ENCODE measurements around the gene TRAPPC6A. TPM values are rescaled to one million over a fixed set of nuclear protein-coding genes. Genes with fewer than 3 reads are reported as not detected.

Gene TRAPPC6A
- total and polyA plus RNA-seq, 9 of the 15 experiments (the other 6 are each of a cell fraction or from before 2014, with no cell fraction given) = 0.82 to 23.6 (median 11.6) TPM

DNA sequence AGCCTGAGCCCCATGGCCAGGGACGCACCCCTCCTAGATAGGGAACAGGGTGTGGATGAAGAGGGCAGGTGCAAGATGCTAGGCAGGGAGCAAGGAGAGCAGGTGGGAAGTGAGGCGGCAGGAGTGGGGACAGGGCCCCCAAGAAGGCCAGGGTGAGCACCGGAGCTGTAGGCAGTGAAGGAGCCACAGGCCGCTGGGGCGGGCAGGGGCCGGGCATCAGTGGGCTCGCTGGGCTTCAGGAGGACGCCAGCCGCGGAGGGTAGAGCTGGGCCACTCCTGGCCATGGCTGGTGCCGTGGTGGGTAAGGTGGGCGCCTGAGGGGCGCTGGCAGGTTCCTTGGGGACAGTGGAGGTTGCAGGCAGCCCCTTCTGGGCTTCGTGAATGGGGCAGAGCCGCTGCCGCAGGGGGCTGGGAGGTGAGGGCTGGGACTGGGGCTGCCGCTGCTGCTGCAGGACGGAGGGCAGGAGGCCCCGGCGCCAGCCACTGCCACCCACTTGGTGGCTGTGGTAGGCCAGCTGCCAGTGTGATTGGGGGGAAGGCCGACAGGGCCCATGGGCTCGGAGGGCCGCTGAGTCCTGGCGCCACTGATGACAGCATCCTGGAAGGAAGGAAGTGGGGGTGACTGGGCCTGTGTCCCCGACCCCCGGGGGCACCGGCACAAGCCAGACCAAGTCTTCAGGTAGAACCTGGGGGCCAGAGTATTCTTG is 19.4 kb downstream of the TRAPPC6A start:
- 20% methylated on average over 27 of the region's 27 CpGs for WGBS (ENCODE audit: insufficient coverage, low coverage, missing lambda C conversion rate)
- Histone ChIP-seq H3K9me3 (replicated peaks; ENCODE audit: control insufficient read depth, insufficient read depth, low read depth, low read length) (no peaks in the 10 kb centered on the region), H3K27me3 (ENCODE audit: control insufficient read depth in 2 of 2, insufficient read depth in 2 of 2, low read length in 2 of 2) (peaks cover 6 to 26% of the 10 kb centered on the region in 2 experiments; a peak in 4 of 5 replicates), H4K20me1 (replicated peaks; ENCODE audit: control insufficient read depth, insufficient read depth, low read length) (peaks cover 23% of the 10 kb centered on the region), H3K79me2 (ENCODE audit: control insufficient read depth, insufficient read depth, low read length) (no peaks in the 10 kb centered on the region), H3K4me2 (ENCODE audit: insufficient read depth, low read length) (no peak overlapping the region), H3K9ac (ENCODE audit: insufficient read depth in 1 of 2, low read depth in 2 of 2, low read length in 2 of 2) (0 out of 4 replicates have a peak overlapping the region, but pooled peaks of 1 of the 2 experiments have one; percentile 28), H2AFZ (ENCODE audit: low read depth, low read length) (no peak overlapping the region), H3K27ac (ENCODE audit: extremely low read depth, low read depth, low read length) (no peak overlapping the region), H3K4me3 (no peak overlapping the region), H3K36me3 (ENCODE audit: control insufficient read depth, insufficient read depth, low read length) (no peaks in the 10 kb centered on the region), H3K4me1 (replicated peaks in 1 of 2; ENCODE audit: control insufficient read depth in 2 of 2, insufficient read depth in 2 of 2, low read length in 2 of 2) (peaks cover 9 to 71% of the 10 kb centered on the region in 2 experiments), H3K9me1 (ENCODE audit: control insufficient read depth, insufficient read depth, low read length) (peaks cover 4% of the 10 kb centered on the region)
- ChIA-PET POLR2A (interaction anchor here (1.4 kb wide), 1 partner anchor 26 kb away, joined by 3 read pairs; no protein-coding TSS in a partner anchor), CTCF (ENCODE audit: low intra/inter-chr PET ratio) (no interaction called here)
- TF ChIP-seq ZBTB12 (CRISPR knock-in tag; IDR thresholded peaks at IDR 0.05) (no peak), POLR2G (IDR thresholded peaks at IDR 0.05; ENCODE audit: low read depth, low read length) (peak; percentile 69)
- intact Hi-C loops (cut with micrococcal nuclease) (no loop called here), in situ Hi-C loops (cut with MboI) (no loop called here)
- BruUV-seq (replicated peaks) = no TSS peak
- ATAC-seq (no peak), DNase-seq (ENCODE audit: extremely low read depth in 1 of 4, low spot score in 3 of 4) (no peak), FAIRE-seq (no peak)

DNA sequence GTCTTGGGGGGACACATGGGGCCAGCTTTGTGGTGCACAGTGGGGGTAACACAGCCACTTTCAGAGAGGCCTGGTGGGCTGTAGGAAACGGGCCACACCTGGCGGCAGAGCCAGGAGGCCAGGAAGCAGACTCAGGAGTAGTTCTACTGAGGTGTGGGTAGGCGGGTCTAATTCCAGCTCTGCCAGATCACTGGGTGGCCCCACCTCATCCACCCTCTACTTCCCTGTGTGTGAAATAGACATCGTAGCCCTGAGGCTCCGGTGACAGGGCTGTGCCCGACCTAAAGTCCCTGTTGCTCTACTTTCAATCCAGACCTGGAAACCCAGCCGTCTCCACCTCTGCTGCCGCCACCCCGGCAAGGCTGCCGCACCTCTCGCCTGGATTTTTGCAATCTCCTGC is 21.3 kb downstream of the TRAPPC6A start:
- Histone ChIP-seq H3K9me1 (ENCODE audit: control insufficient read depth, insufficient read depth, low read length) (peaks cover 5% of the 10 kb centered on the region), H3K36me3 (ENCODE audit: control insufficient read depth, insufficient read depth, low read length) (no peaks in the 10 kb centered on the region), H3K9me3 (replicated peaks; ENCODE audit: control insufficient read depth, insufficient read depth, low read depth, low read length) (no peaks in the 10 kb centered on the region), H4K20me1 (replicated peaks; ENCODE audit: control insufficient read depth, insufficient read depth, low read length) (peaks cover 23% of the 10 kb centered on the region), H2AFZ (ENCODE audit: low read depth, low read length) (no peak overlapping the region), H3K27ac (ENCODE audit: extremely low read depth, low read depth, low read length) (no peak overlapping the region), H3K4me2 (ENCODE audit: insufficient read depth, low read length) (no peak overlapping the region), H3K4me1 (replicated peaks in 1 of 2; ENCODE audit: control insufficient read depth in 2 of 2, insufficient read depth in 2 of 2, low read length in 2 of 2) (peaks cover 15 to 72% of the 10 kb centered on the region in 2 experiments), H3K9ac (ENCODE audit: insufficient read depth in 1 of 2, low read depth in 2 of 2, low read length in 2 of 2) (peak overlapping the region in 1 of 2 experiments; percentile 24; a peak in 2 of 4 replicates), H3K4me3 (no peak overlapping the region), H3K79me2 (ENCODE audit: control insufficient read depth, insufficient read depth, low read length) (no peaks in the 10 kb centered on the region), H3K27me3 (ENCODE audit: control insufficient read depth in 2 of 2, insufficient read depth in 2 of 2, low read length in 2 of 2) (peaks cover 6 to 26% of the 10 kb centered on the region in 2 experiments; a peak in 4 of 5 replicates)
- intact Hi-C loops (cut with micrococcal nuclease) = no loop called here
- ChIA-PET CTCF (ENCODE audit: low intra/inter-chr PET ratio) (no interaction called here), POLR2A (interaction anchor here (0.6 to 1.8 kb wide), 2 partner anchors 14 to 15 kb away, joined by 4 to 8 read pairs; no protein-coding TSS in a partner anchor)
- no TSS peak for BruUV-seq (replicated peaks)
- DNase-seq (ENCODE audit: extremely low read depth in 1 of 4, low spot score in 3 of 4) (no peak), FAIRE-seq (no peak), ATAC-seq (no peak)
- WGBS (ENCODE audit: insufficient coverage, low coverage, missing lambda C conversion rate) = 31% methylated on average over 11 of the region's 11 CpGs
- in situ Hi-C loops (cut with MboI) = no loop called here
- no peak for TF ChIP-seq SNRNP70 (optimal IDR thresholded peaks at IDR 0.05; ENCODE audit: low read depth, low read length)
- no peak for TF ChIP-seq ZNF778 (CRISPR knock-in tag; IDR thresholded peaks at IDR 0.05)
- TF ChIP-seq SRSF1 (IDR thresholded peaks at IDR 0.05; ENCODE audit: low read depth, low read length) = no peak
- TF ChIP-seq CXXC5 (CRISPR knock-in tag; IDR thresholded peaks at IDR 0.05) = no peak
- no peak for TF ChIP-seq HNRNPL (IDR thresholded peaks at IDR 0.05; ENCODE audit: low read depth, low read length)
- TF ChIP-seq PHB (CRISPR knock-in tag; IDR thresholded peaks at IDR 0.05) = no peak
- TF ChIP-seq RFX1 (IDR thresholded peaks at IDR 0.05) = no peak
- no peak for TF ChIP-seq GABPB1 (CRISPR knock-in tag; IDR thresholded peaks at IDR 0.05)
- no peak for TF ChIP-seq ZNF589 (CRISPR knock-in tag; IDR thresholded peaks at IDR 0.05; ENCODE audit: low read depth)
- no peak for TF ChIP-seq SMARCC2 (IDR thresholded peaks at IDR 0.05; ENCODE audit: low read depth)
- TF ChIP-seq RCOR1 (IDR thresholded peaks at IDR 0.05; ENCODE audit: borderline replicate concordance in 1 of 2, low read depth in 2 of 2, low read length in 2 of 2) = no peak
- TF ChIP-seq DNMT1 (IDR thresholded peaks at IDR 0.05) = no peak

All from K562 (cell line).